OCI-LY1 (cell line): Measurements from ENCODE around the gene CLEC1B.

Experiments used
- H2AFZ ChIP-seq: fragments of 200-600 bp; sonication (generic), shearing (Covaris generic); 2 replicates; pipeline ENCODE4 v1.6.0; 2014; ENCODE audit warnings: antibody characterized with exemption, mild to moderate bottlenecking, low read length
- H3F3A ChIP-seq: fragments of 200-600 bp; sonication (generic), shearing (Covaris generic); 2 replicates; pipeline ENCODE4 v1.6.0; 2014; ENCODE audit warnings: mild to moderate bottlenecking, antibody characterized with exemption, low read length, moderate library complexity; ENCODE audit not compliant: insufficient read depth
- H3K27ac ChIP-seq: fragments of 200-600 bp; sonication (generic); 2 replicates; pipeline ENCODE4 v1.5.1; 2014; ENCODE audit warnings: low read length, mixed run types, mild to moderate bottlenecking, low read depth; ENCODE audit not compliant: poor library complexity, severe bottlenecking
- H3K27me3 ChIP-seq: fragments of 200-600 bp; sonication (generic); 2 replicates; pipeline ENCODE4 v1.6.0; 2014; ENCODE audit warnings: antibody characterized with exemption, mild to moderate bottlenecking, low read length, moderate library complexity; ENCODE audit not compliant: insufficient read depth
- H3K36me3 ChIP-seq: fragments of 200-600 bp; sonication (generic); 2 replicates; pipeline ENCODE4 v1.6.1; 2014; ENCODE audit warnings: mild to moderate bottlenecking, antibody characterized with exemption, low read length, moderate library complexity, mixed read lengths; ENCODE audit not compliant: insufficient read depth
- H3K4me1 ChIP-seq: fragments of 200-600 bp; sonication (generic); 2 replicates; pipeline ENCODE4 v1.5.1; 2014; ENCODE audit warnings: mild to moderate bottlenecking, low read length, moderate library complexity; ENCODE audit not compliant: insufficient read depth, severe bottlenecking
- H3K4me2 ChIP-seq: fragments of 200-600 bp; sonication (generic), shearing (Covaris generic); 2 replicates; pipeline ENCODE4 v1.6.1; 2014; ENCODE audit warnings: low read length
- H3K4me3 ChIP-seq: fragments of 200-600 bp; sonication (generic); 2 replicates; pipeline ENCODE4 v1.5.1; 2014; ENCODE audit warnings: low read length, low read depth, mild to moderate bottlenecking, mixed read lengths; ENCODE audit not compliant: poor library complexity, severe bottlenecking
- H3K79me2 ChIP-seq: fragments of 200-600 bp; shearing (Covaris generic); 2 replicates; pipeline ENCODE4 v1.6.1; 2016; ENCODE audit warnings: mixed run types, low read length, mixed read lengths; ENCODE audit not compliant: insufficient read depth
- H3K9ac ChIP-seq: fragments of 200-600 bp; sonication (generic), shearing (Covaris generic); 2 replicates; pipeline ENCODE4 v1.6.1; 2014; ENCODE audit warnings: mild to moderate bottlenecking, low read length, mixed read lengths
- H3K9me2 ChIP-seq: fragments of 200-600 bp; sonication (generic), shearing (Covaris generic); 2 replicates; pipeline ENCODE4 v1.6.1; 2014; ENCODE audit warnings: low read depth, mild to moderate bottlenecking, low read length, mixed read lengths
- H3K9me3 ChIP-seq: fragments of 200-600 bp; shearing (Covaris generic); 2 replicates; pipeline ENCODE4 v1.6.1; 2014; ENCODE audit warnings: low read length, mixed read lengths
- H4K20me1 ChIP-seq: fragments of 200-600 bp; sonication (generic), shearing (Covaris generic); 2 replicates; pipeline ENCODE4 v1.6.0; 2016; ENCODE audit warnings: mild to moderate bottlenecking, low read length; ENCODE audit not compliant: insufficient read depth
- EZH2 ChIP-seq: fragments of 200-600 bp; sonication (generic), shearing (Covaris generic); IDR thresholded peaks from 2 replicates; pipeline ENCODE4 v1.8.0; 2017; ENCODE audit warnings: borderline replicate concordance, mixed run types, mild to moderate bottlenecking, antibody characterized with exemption, low read length, moderate library complexity, mixed read lengths
- TF ChIP-seq, protein P1 (sequence below): fragments of 200-600 bp; sonication (generic), shearing (Covaris generic); IDR thresholded peaks from 2 replicates; pipeline ENCODE4 v1.5.1; 2017; ENCODE audit warnings: mild to moderate bottlenecking, antibody characterized with exemption, low read length, moderate library complexity, mixed read lengths

The CLEC1B gene

DNA sequence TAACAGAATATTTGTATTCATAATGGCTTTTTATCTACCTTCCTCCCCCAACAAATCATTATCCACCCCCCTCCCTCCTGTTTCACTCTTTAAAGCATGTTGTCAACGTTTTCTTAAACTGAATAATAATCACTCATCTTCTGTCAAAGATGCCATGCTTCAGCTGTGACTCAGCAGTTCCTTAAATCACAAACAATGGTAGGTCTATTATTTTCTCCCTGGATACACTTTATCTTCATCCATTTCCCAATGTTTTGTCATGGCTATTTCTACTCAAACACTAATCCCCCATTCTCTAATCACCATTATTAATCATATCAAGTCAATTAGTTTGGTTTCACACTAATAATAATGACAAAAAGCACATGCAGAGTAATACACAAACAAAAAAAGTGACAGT is 18.0 kb upstream of the CLEC1B start:
- H3K27ac ChIP-seq = no peak overlapping the region
- no peak overlapping the region for H3K4me3 ChIP-seq
- H3F3A ChIP-seq = no peaks in the 10 kb centered on the region
- TF ChIP-seq, protein P1, sequence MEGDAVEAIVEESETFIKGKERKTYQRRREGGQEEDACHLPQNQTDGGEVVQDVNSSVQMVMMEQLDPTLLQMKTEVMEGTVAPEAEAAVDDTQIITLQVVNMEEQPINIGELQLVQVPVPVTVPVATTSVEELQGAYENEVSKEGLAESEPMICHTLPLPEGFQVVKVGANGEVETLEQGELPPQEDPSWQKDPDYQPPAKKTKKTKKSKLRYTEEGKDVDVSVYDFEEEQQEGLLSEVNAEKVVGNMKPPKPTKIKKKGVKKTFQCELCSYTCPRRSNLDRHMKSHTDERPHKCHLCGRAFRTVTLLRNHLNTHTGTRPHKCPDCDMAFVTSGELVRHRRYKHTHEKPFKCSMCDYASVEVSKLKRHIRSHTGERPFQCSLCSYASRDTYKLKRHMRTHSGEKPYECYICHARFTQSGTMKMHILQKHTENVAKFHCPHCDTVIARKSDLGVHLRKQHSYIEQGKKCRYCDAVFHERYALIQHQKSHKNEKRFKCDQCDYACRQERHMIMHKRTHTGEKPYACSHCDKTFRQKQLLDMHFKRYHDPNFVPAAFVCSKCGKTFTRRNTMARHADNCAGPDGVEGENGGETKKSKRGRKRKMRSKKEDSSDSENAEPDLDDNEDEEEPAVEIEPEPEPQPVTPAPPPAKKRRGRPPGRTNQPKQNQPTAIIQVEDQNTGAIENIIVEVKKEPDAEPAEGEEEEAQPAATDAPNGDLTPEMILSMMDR = no peak
- no peak for TF ChIP-seq EZH2
- H3K4me1 ChIP-seq = no peaks in the 10 kb centered on the region
- H3K4me2 ChIP-seq = no peak overlapping the region
- H3K9me3 ChIP-seq = no peaks in the 10 kb centered on the region
- H3K9ac ChIP-seq = no peak overlapping the region
- H3K27me3 ChIP-seq = no peaks in the 10 kb centered on the region
- no peaks in the 10 kb centered on the region for H4K20me1 ChIP-seq
- no peaks in the 10 kb centered on the region for H3K9me2 ChIP-seq
- no peak overlapping the region for H2AFZ ChIP-seq
- no peaks in the 10 kb centered on the region for H3K36me3 ChIP-seq
- no peaks in the 10 kb centered on the region for H3K79me2 ChIP-seq

- Histone ChIP-seq H3K9ac (no peak overlapping the region), H3K9me2 (no peaks in the 10 kb centered on the region), H3K36me3 (no peaks in the 10 kb centered on the region), H3K9me3 (no peaks in the 10 kb centered on the region), H3K4me3 (no peak overlapping the region), H3K4me2 (no peak overlapping the region), H4K20me1 (no peaks in the 10 kb centered on the region), H3K27me3 (no peaks in the 10 kb centered on the region), H3K79me2 (no peaks in the 10 kb centered on the region), H2AFZ (no peak overlapping the region), H3F3A (no peaks in the 10 kb centered on the region), H3K4me1 (no peaks in the 10 kb centered on the region), H3K27ac (no peak overlapping the region)
- TF ChIP-seq EZH2 = no peak
- TF ChIP-seq, protein P1 = no peak
These were observed 16.5 kb upstream of the CLEC1B start for GRCh38 chr12:10015450-10015849.

GRCh38 chr12:10012630-10013330 is 13.9 kb upstream of the CLEC1B start:
- no peak overlapping the region for H3K4me2 ChIP-seq
- H2AFZ ChIP-seq = no peak overlapping the region
- no peaks in the 10 kb centered on the region for H3K79me2 ChIP-seq
- no peaks in the 10 kb centered on the region for H3K9me3 ChIP-seq
- H3K36me3 ChIP-seq = no peaks in the 10 kb centered on the region
- no peak overlapping the region for H3K27ac ChIP-seq
- no peaks in the 10 kb centered on the region for H3F3A ChIP-seq
- no peaks in the 10 kb centered on the region for H3K4me1 ChIP-seq
- no peaks in the 10 kb centered on the region for H3K27me3 ChIP-seq
- H3K9ac ChIP-seq = no peak overlapping the region
- no peaks in the 10 kb centered on the region for H3K9me2 ChIP-seq
- no peak overlapping the region for H3K4me3 ChIP-seq
- no peaks in the 10 kb centered on the region for H4K20me1 ChIP-seq
- TF ChIP-seq, protein P1 = no peak
- no peak for TF ChIP-seq EZH2
